AG09319 (cell line): Measurements from ENCODE around the gene MTMR4.
"Not testable (repeated sequence)": the region's sequence is repeated elsewhere in the genome, so short reads cannot be mapped to it uniquely, and the experiment has no call there.

Source experiments
- DNase-seq: peaks from one replicate; pipeline ENCODE4 v3.0.0-alpha.2; 2010; ENCODE audit warnings: low read depth; ENCODE audit errors: extremely low read depth
- CTCF ChIP-seq: IDR thresholded peaks from 2 replicates; pipeline ENCODE4 v1.5.1; 2011; ENCODE audit warnings: low read depth, mild to moderate bottlenecking, inconsistent platforms, low read length, moderate library complexity

The MTMR4 gene

GRCh38 chr17:58503866-58504265, 10.6 kb downstream of the MTMR4 start:
- no peak for DNase-seq
- TF ChIP-seq CTCF = no peak

- DNase-seq = not testable (repeated sequence)
These were observed 11.3 kb downstream of the MTMR4 start for GRCh38 chr17:58503134-58503533.

- DNase-seq = no peak
- TF ChIP-seq CTCF = no peak
These were observed 13.0 kb downstream of the MTMR4 start for GRCh38 chr17:58501451-58501850.

GRCh38 chr17:58498177-58498828, 16.1 kb downstream of the MTMR4 start:
- TF ChIP-seq CTCF = no peak
- DNase-seq = no peak

GRCh38 chr17:58493506-58493905, 20.9 kb downstream of the MTMR4 start:
- TF ChIP-seq CTCF = no peak
- no peak for DNase-seq

- DNase-seq = no peak
- no peak for TF ChIP-seq CTCF
These were observed 22.0 kb downstream of the MTMR4 start for GRCh38 chr17:58492238-58493121.

GRCh38 chr17:58491510-58492045, 22.9 kb downstream of the MTMR4 start:
- no peak for TF ChIP-seq CTCF
- DNase-seq = no peak
